Lung (tissue), 12 donors: ENCODE measurements around the gene CREB3L4. TPM values are rescaled to one million over a fixed set of nuclear protein-coding genes. Genes with fewer than 3 reads are reported as not detected.

Experiments
- ATAC-seq: fragments of 200-7000 bp; cut with Tn5 transposase; one replicate; pipeline ENCODE4 v1.9.1; 2020; ENCODE audit warnings: moderate number of reproducible peaks; ENCODE audit not compliant: insufficient read depth, low FRiP score
- DNase-seq, 3 donors: peaks; one replicate each; pipeline ENCODE4 v3.0.0-alpha.2; 2013 to 2017
- H3K27ac ChIP-seq, 2 donors: one replicate each; pipeline ENCODE4 v1.5.1; 2013; ENCODE audit warnings: mild to moderate bottlenecking in 2 of 2, moderate library complexity in 2 of 2, control low read depth in 1 of 2, inconsistent platforms in 1 of 2, low read depth in 1 of 2, low read length in 1 of 2
- H3K27me3 ChIP-seq, 3 donors: one replicate each; pipeline ENCODE4 v1.5.1; 2013; ENCODE audit warnings: low read length in 2 of 3; ENCODE audit not compliant: control insufficient read depth in 3 of 3, insufficient read depth in 3 of 3
- H3K36me3 ChIP-seq, 4 donors: one replicate each; pipeline ENCODE4 v1.5.1; 2013; ENCODE audit warnings: low read length in 4 of 4, mild to moderate bottlenecking in 1 of 4, moderate library complexity in 1 of 4; ENCODE audit not compliant: control insufficient read depth in 4 of 4, insufficient read depth in 4 of 4
- H3K4me1 ChIP-seq, 5 donors: one replicate each; pipeline ENCODE4 v1.5.1; 2013; ENCODE audit warnings: low read length in 5 of 5, mild to moderate bottlenecking in 2 of 5, moderate library complexity in 1 of 5; ENCODE audit not compliant: control insufficient read depth in 5 of 5, insufficient read depth in 5 of 5
- H3K4me3 ChIP-seq: one replicate; pipeline ENCODE4 v1.5.1; 2013; ENCODE audit warnings: mild to moderate bottlenecking, control low read depth, moderate library complexity
- H3K9ac ChIP-seq, 2 donors: one replicate each; pipeline ENCODE4 v1.5.1; 2013; ENCODE audit warnings: low read length in 2 of 2, control low read depth in 1 of 2; ENCODE audit not compliant: insufficient read depth in 1 of 2
- H3K9me3 ChIP-seq, 4 donors: one replicate each; pipeline ENCODE4 v1.5.1; 2013; ENCODE audit warnings: low read length in 3 of 4, mild to moderate bottlenecking in 1 of 4, moderate library complexity in 1 of 4; ENCODE audit not compliant: control insufficient read depth in 4 of 4, insufficient read depth in 3 of 4
- WGBS, 2 donors: extraction: QIAGEN DNeasy Blood & Tissue Kit; methylation state at CpG; one replicate each; pipeline ENCODE4 v1.1.7; 2013; 5-methylcytosine and 5-hydroxymethylcytosine counted together
- polyA plus RNA-seq, 2 donors: library from polyadenylated mRNA; stranded (reverse); fragments of 200-250 nt; gene quantifications; one replicate each; pipeline ENCODE4 v1.2.1, GENCODE V29; 2013
- total RNA-seq, 2 donors: library from RNA; depleted of rRNA in 1 of 2; stranded (reverse); fragments of >200 nt in 1 of 2; gene quantifications; one replicate each; pipeline ENCODE4 v1.2.1, GENCODE V29; 2014 to 2021
- TF ChIP-seq, protein P1 (sequence below): IDR thresholded peaks from 2 replicates; pipeline ENCODE4 v1.5.1; 2012; ENCODE audit warnings: mild to moderate bottlenecking; ENCODE audit errors: control extremely low read depth, extremely low read depth
- donor health status: control.
- donor health status: control.
- donor health status: Bipolar disorder and iron deficiency.
- donor health status: healthy.
- donor health status: DM: yes; HTN: yes; CAD: no.

The CREB3L4 gene
- total and polyA plus RNA-seq, 4 donors: 9.5 to 21.8 (median 13.6) TPM

GRCh38 chr1:153953859-153954365 is 13.8 kb upstream of the CREB3L4 start:
- Histone ChIP-seq H3K4me1 (peaks cover 3 to 21% (median 9%) of the 10 kb centered on the region in 5 donors), H3K9ac (no peak overlapping the region), H3K27ac (no peak overlapping the region), H3K9me3 (no peaks in the 10 kb centered on the region), H3K4me3 (no peak overlapping the region), H3K36me3 (peaks cover 14 to 41% (median 31%) of the 10 kb centered on the region in 4 donors), H3K27me3 (no peaks in the 10 kb centered on the region)
- ATAC-seq (no peak), DNase-seq (no peak)
- WGBS, 2 donors: 81 to 86% methylated on average over 4 of the region's 4 CpGs
- TF ChIP-seq, protein P1, sequence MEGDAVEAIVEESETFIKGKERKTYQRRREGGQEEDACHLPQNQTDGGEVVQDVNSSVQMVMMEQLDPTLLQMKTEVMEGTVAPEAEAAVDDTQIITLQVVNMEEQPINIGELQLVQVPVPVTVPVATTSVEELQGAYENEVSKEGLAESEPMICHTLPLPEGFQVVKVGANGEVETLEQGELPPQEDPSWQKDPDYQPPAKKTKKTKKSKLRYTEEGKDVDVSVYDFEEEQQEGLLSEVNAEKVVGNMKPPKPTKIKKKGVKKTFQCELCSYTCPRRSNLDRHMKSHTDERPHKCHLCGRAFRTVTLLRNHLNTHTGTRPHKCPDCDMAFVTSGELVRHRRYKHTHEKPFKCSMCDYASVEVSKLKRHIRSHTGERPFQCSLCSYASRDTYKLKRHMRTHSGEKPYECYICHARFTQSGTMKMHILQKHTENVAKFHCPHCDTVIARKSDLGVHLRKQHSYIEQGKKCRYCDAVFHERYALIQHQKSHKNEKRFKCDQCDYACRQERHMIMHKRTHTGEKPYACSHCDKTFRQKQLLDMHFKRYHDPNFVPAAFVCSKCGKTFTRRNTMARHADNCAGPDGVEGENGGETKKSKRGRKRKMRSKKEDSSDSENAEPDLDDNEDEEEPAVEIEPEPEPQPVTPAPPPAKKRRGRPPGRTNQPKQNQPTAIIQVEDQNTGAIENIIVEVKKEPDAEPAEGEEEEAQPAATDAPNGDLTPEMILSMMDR: no peak

DNA sequence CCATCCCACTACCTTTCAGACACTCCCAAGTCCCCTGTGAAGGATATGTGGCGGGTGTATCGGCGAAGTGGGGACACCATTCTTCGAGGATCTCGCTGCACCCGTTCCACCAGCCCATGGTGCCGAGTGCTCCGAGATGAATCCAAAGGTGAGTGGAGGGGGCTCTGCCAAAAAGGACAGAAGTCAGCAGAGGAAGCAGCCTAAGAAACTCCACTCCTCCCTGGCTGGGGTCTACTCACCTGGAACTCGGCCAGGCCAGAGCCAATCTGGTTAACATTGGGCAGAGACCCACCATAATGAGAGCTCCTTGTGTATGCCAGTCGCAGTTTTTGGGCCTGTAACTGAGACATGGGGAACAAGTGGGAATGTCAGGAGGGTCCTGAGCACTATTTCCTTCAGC is 12.9 kb upstream of the CREB3L4 start:
- 92 to 94% methylated on average over 10 of the region's 10 CpGs for WGBS, 2 donors
- Histone ChIP-seq H3K27ac (no peak overlapping the region), H3K9ac (no peak overlapping the region), H3K4me1 (peaks cover 9 to 31% (median 11%) of the 10 kb centered on the region in 5 donors), H3K27me3 (no peaks in the 10 kb centered on the region), H3K36me3 (peaks cover 14 to 36% (median 28%) of the 10 kb centered on the region in 4 donors), H3K9me3 (no peaks in the 10 kb centered on the region), H3K4me3 (no peak overlapping the region)
- ATAC-seq (no peak), DNase-seq (no peak)
- TF ChIP-seq, protein P1: no peak

GRCh38 chr1:153956997-153957715 is 10.5 kb upstream of the CREB3L4 start:
- Histone ChIP-seq H3K4me1 (peaks cover 11 to 38% (median 15%) of the 10 kb centered on the region in 5 donors), H3K27me3 (no peaks in the 10 kb centered on the region)

More at GRCh38 chr1:153956997-153957715, 10.5 kb upstream of the CREB3L4 start:
- Histone ChIP-seq H3K9me3 (no peaks in the 10 kb centered on the region), H3K9ac (peak overlapping the region; percentile 80 to 82), H3K4me3 (peak overlapping the region; percentile 72), H3K36me3 (peaks cover 4 to 32% (median 16%) of the 10 kb centered on the region in 4 donors), H3K27ac (peak overlapping the region; percentile 88 to 94)
- WGBS, 2 donors: 32 to 34% methylated on average over 6 of the region's 6 CpGs
- no peak for ATAC-seq
- DNase-seq: no peak
- TF ChIP-seq, protein P1: no peak
